Effector CD8-positive, alpha-beta T cell (primary cell): ENCODE results near the gene PMEL.
A peak's percentile ranks its signal among the peaks of the same experiment; 100 is the strongest.

Source experiments
- DNase-seq: peaks from one replicate; lab custom pipeline; 2025; lab: John Stamatoyannopoulos, UW

PMEL gene

GRCh38 chr12:55942055-55942454 is 23.8 kb downstream of the PMEL start:
- DNase-seq, result no peak

- peak; percentile 73 for DNase-seq
These were observed 25.6 kb downstream of the PMEL start for GRCh38 chr12:55940065-55940732.

GRCh38 chr12:55938826-55939501 is 26.9 kb downstream of the PMEL start:
- no peak for DNase-seq

GRCh38 chr12:55937981-55938380 is 27.9 kb downstream of the PMEL start:
- no peak for DNase-seq

- DNase-seq, result no peak
These were observed 30.1 kb downstream of the PMEL start for GRCh38 chr12:55935738-55936151.

- no peak for DNase-seq
These were observed 31.1 kb downstream of the PMEL start for GRCh38 chr12:55934773-55935172.

GRCh38 chr12:55933799-55934742 is 31.8 kb downstream of the PMEL start:
- DNase-seq, result no peak

- no peak for DNase-seq
These were observed 32.6 kb downstream of the PMEL start for GRCh38 chr12:55933169-55933798.

- no peak for DNase-seq
These were observed 33.3 kb downstream of the PMEL start for GRCh38 chr12:55932551-55932910.

GRCh38 chr12:55931780-55932550 is 33.9 kb downstream of the PMEL start:
- DNase-seq, result no peak

GRCh38 chr12:55931317-55931779 is 34.5 kb downstream of the PMEL start:
- no peak for DNase-seq

- peak; percentile 30 for DNase-seq
These were observed 35.0 kb downstream of the PMEL start, which contains the start of gene DGKA for GRCh38 chr12:55930771-55931316. DGKA (plus strand) TSS chr12:55931162; CDS start chr12:55936504, 5,342 bp downstream.

- DNase-seq, result peak; percentile 76
These were observed 36.5 kb downstream of the PMEL start for GRCh38 chr12:55929306-55929791.

- peak; percentile 23 for DNase-seq
These were observed 38.0 kb downstream of the PMEL start, which contains the start of gene PYM1 for GRCh38 chr12:55927588-55928502. PYM1 (minus strand) TSS chr12:55927894; CDS start chr12:55927761, 133 bp downstream.

GRCh38 chr12:55926738-55927587 is 38.9 kb downstream of the PMEL start:
- peak; percentile 87 for DNase-seq

GRCh38 chr12:55925870-55926737 is 39.7 kb downstream of the PMEL start:
- DNase-seq, result no peak

GRCh38 chr12:55925371-55925770 is 40.5 kb downstream of the PMEL start:
- no peak for DNase-seq
